K562 (cell line): ENCODE measurements around the gene PPIL4. TPM values are rescaled to one million over a fixed set of nuclear protein-coding genes. Genes with fewer than 3 reads are reported as not detected.

Source experiments
- CHCHD3 ChIP-seq: fragments of 250-450 bp; sonication (Bioruptor Pico); IDR thresholded peaks from 2 replicates; pipeline ENCODE4 v2.1.2; 2022; ENCODE audit warnings: mild to moderate bottlenecking
- GTF2A2 ChIP-seq: IDR thresholded peaks from 2 replicates; pipeline ENCODE4 v1.6.1; 2016; ENCODE audit warnings: mild to moderate bottlenecking, missing genetic modification characterization, missing compliant biosample characterization
- MGA ChIP-seq: fragments of 450-650 bp; IDR thresholded peaks from 2 replicates; pipeline ENCODE4 v1.6.1; 2016; ENCODE audit warnings: mild to moderate bottlenecking, moderate library complexity
- MXI1 ChIP-seq: IDR thresholded peaks from 2 replicates; pipeline ENCODE4 v1.6.1; 2011; ENCODE audit warnings: low read depth, mild to moderate bottlenecking, improper control_type of control experiment, low read length
- NR3C1 ChIP-seq: sonication (generic); formaldehyde crosslinking; IDR thresholded peaks from 2 replicates; pipeline ENCODE4 v1.8.1; 2022; ENCODE audit warnings: missing genetic modification reagents
- ZNF699 ChIP-seq: fragments of 250-450 bp; sonication (Bioruptor Pico); IDR thresholded peaks from 2 replicates; pipeline ENCODE4 v1.8.0; 2021; ENCODE audit warnings: mild to moderate bottlenecking, moderate library complexity; ENCODE audit not compliant: insufficient replicate concordance
- polyA plus RNA-seq, 8 experiments: library from polyadenylated mRNA; depleted of rRNA in 4 of 8; stranded (reverse) in 5 of 8; unstranded in 3 of 8; fragments of >200 nt; fragmentation: Nextera tagmentation in 2 of 8; fragmentation: Illumina TruSeq in 1 of 8; extraction: Ambion mirVana in 2 of 8; extraction: Trizol in 1 of 8; gene quantifications; 2 replicates each; pipeline versions ENCODE4 v1.2.1 to v1.2.3, GENCODE V29; 2011 to 2014; ENCODE audit warnings: inconsistent platforms in 1 of 8, missing spikeins in 1 of 8
- total RNA-seq, 7 experiments: library from RNA; depleted of rRNA in 6 of 7; stranded (reverse); fragments of >200 nt in 6 of 7; fragmentation: Illumina TruSeq in 2 of 7; extraction: Trizol in 2 of 7; gene quantifications; 2 replicates each; pipeline versions ENCODE4 v1.2.1 to v1.2.3, GENCODE V29; 2011 to 2021; ENCODE audit warnings: low replicate concordance in 1 of 7
- TF ChIP-seq, protein P1 (sequence below), 2 experiments: fragments of 450-650 bp in 1 of 2; sonication (generic) in 1 of 2; formaldehyde crosslinking; conservative IDR thresholded peaks; 2 replicates each; pipeline versions ENCODE4 v1.4.0 to v1.8.1; 2020 to 2022; ENCODE audit warnings: mild to moderate bottlenecking in 1 of 2, missing genetic modification reagents in 1 of 2
- TF ChIP-seq, protein P2 (sequence below): sonication (generic); formaldehyde crosslinking; IDR thresholded peaks from 2 replicates; pipeline ENCODE4 v1.8.0; 2022; ENCODE audit warnings: mild to moderate bottlenecking, missing genetic modification reagents

PPIL4 gene
- total and polyA plus RNA-seq, 9 of the 15 experiments (the other 6 are each of a cell fraction or from before 2014, with no cell fraction given): 14.5 to 55.2 (median 45.9) TPM

GRCh38 chr6:149545754-149546471 lies at the start of gene PPIL4 (continued):
- TF ChIP-seq MGA (peak; percentile 62; the same call in 1 of the 2 replicates), NR3C1 (CRISPR knock-in tag) (peak; percentile 55; the same call in 1 of the 2 replicates), MXI1 (peak; percentile 90), ZNF699 (CRISPR knock-in tag) (no peak), CHCHD3 (CRISPR knock-in tag) (no peak), GTF2A2 (no peak)
- TF ChIP-seq, protein P1, sequence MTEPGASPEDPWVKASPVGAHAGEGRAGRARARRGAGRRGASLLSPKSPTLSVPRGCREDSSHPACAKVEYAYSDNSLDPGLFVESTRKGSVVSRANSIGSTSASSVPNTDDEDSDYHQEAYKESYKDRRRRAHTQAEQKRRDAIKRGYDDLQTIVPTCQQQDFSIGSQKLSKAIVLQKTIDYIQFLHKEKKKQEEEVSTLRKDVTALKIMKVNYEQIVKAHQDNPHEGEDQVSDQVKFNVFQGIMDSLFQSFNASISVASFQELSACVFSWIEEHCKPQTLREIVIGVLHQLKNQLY (CRISPR knock-in tag; conservative IDR thresholded peaks at IDR 0.05): no peak
- TF ChIP-seq, protein P2, sequence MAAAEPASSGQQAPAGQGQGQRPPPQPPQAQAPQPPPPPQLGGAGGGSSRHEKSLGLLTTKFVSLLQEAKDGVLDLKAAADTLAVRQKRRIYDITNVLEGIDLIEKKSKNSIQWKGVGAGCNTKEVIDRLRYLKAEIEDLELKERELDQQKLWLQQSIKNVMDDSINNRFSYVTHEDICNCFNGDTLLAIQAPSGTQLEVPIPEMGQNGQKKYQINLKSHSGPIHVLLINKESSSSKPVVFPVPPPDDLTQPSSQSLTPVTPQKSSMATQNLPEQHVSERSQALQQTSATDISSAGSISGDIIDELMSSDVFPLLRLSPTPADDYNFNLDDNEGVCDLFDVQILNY: no peak
